ENCODE measurements around the gene ANO9.
"Not testable (repeated sequence)": the region's sequence is repeated elsewhere in the genome, so short reads cannot be mapped to it uniquely, and the experiment has no call there.

ANO9 gene

DNA sequence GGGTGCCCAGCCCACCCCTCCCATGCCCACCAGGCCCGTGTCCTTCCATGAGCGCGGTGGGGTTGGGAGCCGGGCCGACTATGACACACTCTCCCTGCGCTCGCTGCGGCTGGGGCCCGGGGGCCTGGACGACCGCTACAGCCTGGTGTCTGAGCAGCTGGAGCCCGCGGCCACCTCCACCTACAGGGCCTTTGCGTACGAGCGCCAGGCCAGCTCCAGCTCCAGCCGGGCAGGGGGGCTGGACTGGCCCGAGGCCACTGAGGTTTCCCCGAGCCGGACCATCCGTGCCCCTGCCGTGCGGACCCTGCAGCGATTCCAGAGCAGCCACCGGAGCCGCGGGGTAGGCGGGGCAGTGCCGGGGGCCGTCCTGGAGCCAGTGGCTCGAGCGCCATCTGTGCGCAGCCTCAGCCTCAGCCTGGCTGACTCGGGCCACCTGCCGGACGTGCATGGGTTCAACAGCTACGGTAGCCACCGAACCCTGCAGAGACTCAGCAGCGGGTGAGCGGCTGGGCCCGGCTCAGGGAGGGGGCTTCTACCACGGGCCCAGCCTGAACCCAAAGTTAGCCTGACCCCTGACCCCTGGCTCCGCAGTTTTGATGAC lies 44.8 kb downstream of the ANO9 start:
- Mint-ChIP-seq H3K4me3 (no peak overlapping the region), H3K27ac (no peak overlapping the region)

DNA sequence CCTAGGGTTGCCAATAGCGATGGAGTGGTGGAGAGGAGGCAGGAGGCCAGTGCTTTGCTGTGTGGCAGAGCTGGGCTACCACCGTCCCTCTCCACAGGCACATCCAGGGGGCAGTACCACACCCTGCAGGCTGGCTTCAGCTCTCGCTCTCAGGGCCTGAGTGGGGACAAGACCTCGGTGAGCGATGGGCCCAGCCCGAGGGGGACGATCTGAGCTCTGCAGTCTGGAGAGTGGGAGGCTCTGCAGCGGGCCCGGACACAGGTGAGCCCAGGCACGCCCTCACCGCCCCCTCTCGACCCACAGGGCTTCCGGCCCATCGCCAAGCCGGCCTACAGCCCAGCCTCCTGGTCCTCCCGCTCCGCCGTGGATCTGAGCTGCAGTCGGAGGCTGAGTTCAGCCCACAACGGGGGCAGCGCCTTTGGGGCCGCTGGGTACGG lies 45.3 kb downstream of the ANO9 start:
- no peaks in the 10 kb centered on the region for H3K4me1 Mint-ChIP-seq
- no peak overlapping the region for H3K4me3 Mint-ChIP-seq
- no peaks in the 10 kb centered on the region for H3K9me3 Mint-ChIP-seq
- no peaks in the 10 kb centered on the region for H3K36me3 Mint-ChIP-seq
- no peak overlapping the region for H3K27ac Mint-ChIP-seq
- no peaks in the 10 kb centered on the region for H3K27me3 Mint-ChIP-seq

More for the DNA sequence above, 44.8 kb downstream of the ANO9 start:
- no peaks in the 10 kb centered on the region for H3K27me3 Mint-ChIP-seq
- H3K4me1 Mint-ChIP-seq = no peaks in the 10 kb centered on the region
- H3K36me3 Mint-ChIP-seq = no peaks in the 10 kb centered on the region
- no peaks in the 10 kb centered on the region for H3K9me3 Mint-ChIP-seq

DNA sequence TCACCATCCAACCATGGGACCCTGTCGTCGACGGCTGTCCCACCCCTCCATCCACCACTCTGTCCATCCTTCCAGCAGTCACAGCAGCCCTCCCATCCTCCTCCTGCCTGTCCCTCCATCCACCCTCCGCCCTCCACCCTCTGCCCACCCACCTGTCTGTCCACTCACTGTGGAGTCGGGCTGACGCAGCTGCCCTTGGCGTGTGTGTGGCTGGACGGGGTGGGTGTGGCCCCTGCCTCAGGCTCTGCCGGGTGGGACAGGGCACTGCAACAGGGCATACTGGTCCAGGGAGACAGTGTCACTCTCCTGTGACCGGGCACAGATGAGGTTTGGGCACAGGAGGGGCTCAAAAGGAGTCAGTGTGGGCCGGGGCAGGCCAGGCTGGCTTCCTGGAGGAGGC lies 45.9 kb downstream of the ANO9 start:
- no peaks in the 10 kb centered on the region for H3K9me3 Mint-ChIP-seq
- peak overlapping the region; percentile 23 for H3K27ac Mint-ChIP-seq
- H3K27me3 Mint-ChIP-seq = no peaks in the 10 kb centered on the region
- H3K4me3 Mint-ChIP-seq = peak overlapping the region; percentile 11
- H3K36me3 Mint-ChIP-seq = no peaks in the 10 kb centered on the region
- H3K4me1 Mint-ChIP-seq = no peaks in the 10 kb centered on the region

DNA sequence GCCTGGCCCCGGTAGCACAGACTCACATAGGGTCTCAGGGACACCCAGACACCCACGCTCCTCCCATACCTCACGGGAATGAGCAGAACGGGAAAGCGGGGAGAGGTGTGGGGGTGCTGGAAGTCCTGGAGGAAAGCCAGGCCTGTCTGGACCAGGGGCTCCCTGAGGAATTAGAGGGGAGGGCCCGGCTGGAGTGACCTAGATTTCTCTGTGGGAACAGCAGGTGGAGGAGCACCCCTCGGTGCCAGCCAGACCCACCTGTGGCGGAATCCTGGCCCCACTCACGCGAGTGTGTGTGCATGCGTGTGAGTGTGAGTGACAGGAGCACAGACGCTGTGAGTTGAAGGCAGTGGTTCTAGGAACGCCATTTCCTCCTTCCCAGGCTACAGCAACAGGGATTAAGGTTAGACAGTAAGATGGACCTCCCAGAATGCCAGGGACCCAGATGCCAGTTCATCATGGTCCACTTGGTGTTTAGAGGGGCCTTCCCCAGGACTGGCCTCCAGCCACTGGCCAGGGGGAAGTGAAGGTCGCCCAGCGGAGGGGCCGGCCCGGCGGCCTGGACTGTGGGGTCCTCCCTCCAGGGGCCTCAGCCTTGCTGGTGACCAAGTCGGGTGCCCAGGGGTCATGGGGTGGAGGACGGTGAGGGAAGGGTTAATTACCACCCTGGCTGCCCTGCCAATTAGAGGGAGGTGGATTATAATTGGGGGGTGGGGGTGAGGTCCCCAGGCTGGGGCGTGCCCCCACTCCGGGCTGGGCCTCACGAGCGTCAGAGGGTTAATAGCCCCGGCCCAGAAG lies 46.8 kb downstream of the ANO9 start:
- H3K27me3 Mint-ChIP-seq = no peaks in the 10 kb centered on the region

DNA sequence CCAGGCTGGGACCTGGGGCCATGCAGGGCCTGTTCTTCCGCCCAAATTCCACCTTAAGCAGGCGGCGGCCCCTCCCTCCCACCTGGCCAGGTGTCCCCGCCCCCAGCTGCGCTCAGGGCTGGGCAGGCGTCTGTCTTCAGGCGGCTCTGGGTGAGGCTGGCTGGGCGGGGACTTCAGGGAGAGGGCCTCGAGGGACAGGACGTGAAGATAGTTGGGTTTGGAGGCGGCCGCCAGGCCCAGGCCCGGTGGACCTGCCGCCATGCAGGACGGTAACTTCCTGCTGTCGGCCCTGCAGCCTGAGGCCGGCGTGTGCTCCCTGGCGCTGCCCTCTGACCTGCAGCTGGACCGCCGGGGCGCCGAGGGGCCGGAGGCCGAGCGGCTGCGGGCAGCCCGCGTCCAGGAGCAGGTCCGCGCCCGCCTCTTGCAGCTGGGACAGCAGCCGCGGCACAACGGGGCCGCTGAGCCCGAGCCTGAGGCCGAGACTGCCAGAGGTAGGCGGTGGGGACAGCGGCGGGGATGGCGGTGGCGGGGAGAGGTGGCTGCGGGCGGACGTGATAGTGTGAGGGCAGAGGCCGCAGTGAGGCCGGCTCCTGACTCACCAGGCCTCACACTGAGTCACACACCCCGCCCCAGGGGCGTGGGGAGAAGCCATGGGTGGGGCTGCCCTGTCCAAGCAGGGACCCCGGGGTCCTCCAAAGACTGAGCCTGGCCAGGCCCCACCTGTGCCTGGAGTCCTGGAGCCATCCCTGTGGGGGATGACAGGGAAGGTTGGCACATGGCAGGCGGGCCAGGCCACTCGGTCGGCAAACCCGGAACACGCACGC lies 47.6 kb downstream of the ANO9 start, which contains the start of gene PKP3:
Gene PKP3 (plus strand): TSS at position 176 of the 824 bp plus-strand sequence. CDS start 84 bp downstream, at position 260.
- no peak within 1 kb of the TSS for H3K27ac Mint-ChIP-seq
- H3K4me3 Mint-ChIP-seq = no peak within 1 kb of the TSS
- H3K9me3 Mint-ChIP-seq = no peaks in the 10 kb centered on the region
- H3K4me1 Mint-ChIP-seq = no peaks in the 10 kb centered on the region
- no peaks in the 10 kb centered on the region for H3K36me3 Mint-ChIP-seq
- H3K27me3 Mint-ChIP-seq = no peaks in the 10 kb centered on the region

More for the DNA sequence above, 46.8 kb downstream of the ANO9 start:
- Mint-ChIP-seq H3K4me3 (no peak overlapping the region), H3K27ac (no peak overlapping the region), H3K4me1 (no peaks in the 10 kb centered on the region), H3K36me3 (no peaks in the 10 kb centered on the region), H3K9me3 (no peaks in the 10 kb centered on the region)

DNA sequence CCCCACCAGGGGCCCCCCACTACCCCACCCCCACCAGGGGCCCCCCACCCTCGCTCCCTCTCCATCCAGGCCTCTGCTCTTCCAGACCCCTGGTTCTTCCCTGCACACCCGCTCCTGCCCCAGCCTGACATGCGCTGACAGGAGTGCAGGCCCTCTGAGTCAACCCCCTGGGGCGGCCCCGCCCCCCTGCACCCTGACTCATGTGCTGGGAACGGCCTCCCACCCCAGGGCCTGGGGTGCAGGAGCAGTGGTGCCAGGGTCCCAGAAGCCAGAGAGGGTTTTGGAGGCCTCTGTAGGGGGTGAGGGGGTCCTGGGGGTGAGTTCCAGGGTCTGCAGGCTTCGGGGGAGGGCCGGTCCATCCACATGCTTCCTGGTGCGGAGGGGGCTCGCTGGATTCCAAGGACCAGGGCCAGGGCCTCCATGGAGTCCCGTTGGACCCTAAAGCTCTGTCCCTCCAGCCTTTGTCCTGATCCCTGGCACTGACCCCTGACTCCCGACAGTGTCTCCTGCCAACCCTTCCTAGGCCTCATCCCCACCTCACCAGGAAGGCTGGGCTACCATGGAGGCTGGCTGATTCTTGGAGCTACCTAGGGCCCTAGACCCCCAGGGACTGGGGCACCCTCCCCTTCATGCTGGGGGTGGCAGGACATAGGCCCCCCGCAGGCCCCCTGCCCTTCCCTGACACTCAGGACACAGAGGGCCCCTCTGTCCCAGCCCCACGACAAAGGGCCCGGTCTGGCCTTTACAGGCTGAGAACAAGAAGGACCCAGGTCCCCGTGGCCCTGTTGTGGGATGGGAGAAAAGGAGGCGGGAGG lies 48.4 kb downstream of the ANO9 start:
- Mint-ChIP-seq H3K4me1 (no peaks in the 10 kb centered on the region), H3K27me3 (no peaks in the 10 kb centered on the region), H3K27ac (no peak overlapping the region), H3K9me3 (no peaks in the 10 kb centered on the region), H3K36me3 (no peaks in the 10 kb centered on the region), H3K4me3 (no peak overlapping the region)

DNA sequence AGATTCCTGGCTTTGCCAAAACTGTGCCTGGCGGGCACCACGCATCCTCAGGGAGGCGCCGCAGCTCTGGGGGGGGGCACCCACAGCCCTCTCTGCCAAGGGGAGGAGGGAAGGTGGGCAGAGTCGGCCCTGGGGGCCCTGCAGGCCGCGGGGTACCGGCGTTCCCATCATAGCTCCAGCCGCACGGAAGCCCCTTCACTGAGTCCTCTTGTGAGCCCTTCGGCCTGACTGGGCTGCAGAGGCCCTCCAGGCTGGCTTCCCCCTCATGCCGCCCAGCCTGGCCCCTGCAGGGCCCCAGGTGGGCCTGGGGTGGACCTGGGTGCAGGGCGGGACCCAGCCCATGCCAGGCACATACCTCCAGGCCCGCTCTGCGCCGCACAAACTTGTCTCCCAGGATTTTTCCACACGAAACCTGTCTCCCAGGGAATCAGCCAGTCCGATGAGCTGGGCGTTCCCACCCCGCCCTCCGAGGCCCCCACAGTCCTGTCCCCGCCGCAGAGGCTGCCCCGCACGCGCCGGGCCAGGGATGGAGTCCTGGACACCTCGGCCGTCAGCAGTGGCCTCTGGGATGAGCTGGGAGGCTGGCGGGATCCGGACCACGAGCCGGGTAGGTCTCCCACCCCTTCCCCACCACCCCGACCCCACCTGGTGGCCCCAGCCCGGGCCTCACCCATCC lies 49.6 kb downstream of the ANO9 start:
- Mint-ChIP-seq H3K27ac (no peak overlapping the region), H3K27me3 (no peaks in the 10 kb centered on the region), H3K9me3 (no peaks in the 10 kb centered on the region), H3K36me3 (no peaks in the 10 kb centered on the region), H3K4me1 (peaks cover 5% of the 10 kb centered on the region), H3K4me3 (no peak overlapping the region)

DNA sequence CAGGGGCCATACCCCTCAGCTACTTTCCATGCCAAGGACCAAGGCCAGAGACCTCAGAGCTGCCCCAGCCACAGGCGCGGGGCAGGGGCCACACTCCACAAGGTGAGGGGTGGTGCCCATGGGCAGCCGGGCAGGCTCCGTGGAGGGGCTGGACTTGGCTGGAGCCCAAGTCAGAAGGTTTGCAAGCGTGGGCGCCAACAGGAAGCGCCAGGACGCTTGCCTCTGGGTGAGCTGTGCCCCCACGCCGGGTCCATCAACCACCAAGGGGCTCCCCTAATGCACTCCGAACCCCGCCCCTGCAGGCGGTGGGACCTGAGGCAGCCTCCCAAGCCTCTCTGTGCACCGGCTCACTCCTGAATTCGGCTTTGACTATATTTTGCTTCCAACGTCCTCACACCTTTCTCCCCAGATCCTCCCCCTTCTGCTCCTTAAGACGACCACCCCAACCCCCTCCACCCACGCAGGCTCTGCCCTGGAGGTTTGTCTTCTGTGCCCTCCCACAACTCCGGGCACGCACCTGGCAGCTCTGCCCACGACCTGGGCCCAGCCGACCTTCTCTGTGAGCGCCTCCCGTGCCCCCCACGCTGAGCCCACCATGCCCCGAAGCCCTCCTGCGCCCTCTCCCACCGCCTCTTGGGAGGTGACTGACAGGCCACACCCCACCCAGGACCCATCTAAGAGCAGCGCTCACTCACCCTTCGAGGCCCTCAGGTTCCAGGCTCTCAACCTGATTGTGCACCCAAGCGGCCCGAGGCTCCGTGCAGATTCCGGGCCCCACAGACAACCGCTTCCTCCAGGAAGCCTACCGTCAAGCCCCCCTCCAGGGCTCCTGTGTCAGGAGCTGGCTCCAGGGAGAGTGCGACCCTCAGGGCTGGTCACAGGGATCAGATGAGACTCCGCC lies 50.4 kb downstream of the ANO9 start:
- no peaks in the 10 kb centered on the region for H3K9me3 Mint-ChIP-seq
- H3K4me3 Mint-ChIP-seq = no peak overlapping the region
- peaks cover 2% of the 10 kb centered on the region for H3K36me3 Mint-ChIP-seq
- no peaks in the 10 kb centered on the region for H3K27me3 Mint-ChIP-seq
- peaks cover 7% of the 10 kb centered on the region for H3K4me1 Mint-ChIP-seq
- H3K27ac Mint-ChIP-seq = no peak overlapping the region

DNA sequence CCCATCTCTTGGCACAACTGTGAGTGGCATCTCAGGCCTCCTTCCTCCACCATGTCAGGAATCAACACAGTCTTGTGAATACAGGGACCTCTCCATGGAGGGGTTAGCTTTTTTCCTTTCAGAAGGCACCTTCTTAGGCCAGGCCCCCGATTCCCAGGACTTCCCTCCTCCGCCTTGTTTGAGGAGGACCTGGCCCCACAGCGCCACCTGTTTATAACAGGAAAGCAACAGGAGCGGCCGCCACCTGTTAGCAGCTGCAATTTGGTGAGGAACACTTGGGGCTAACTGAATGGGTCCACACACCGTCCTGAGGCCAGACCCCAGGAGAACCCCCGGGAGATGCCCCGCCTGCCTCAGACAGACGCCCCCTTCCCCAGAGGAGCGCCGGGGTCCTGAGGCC lies 51.6 kb downstream of the ANO9 start:
- H3K4me1 Mint-ChIP-seq = peaks cover 7% of the 10 kb centered on the region
- H3K36me3 Mint-ChIP-seq = peaks cover 2% of the 10 kb centered on the region
- no peaks in the 10 kb centered on the region for H3K27me3 Mint-ChIP-seq
- no peak overlapping the region for H3K4me3 Mint-ChIP-seq
- H3K9me3 Mint-ChIP-seq = no peaks in the 10 kb centered on the region
- no peak overlapping the region for H3K27ac Mint-ChIP-seq

DNA sequence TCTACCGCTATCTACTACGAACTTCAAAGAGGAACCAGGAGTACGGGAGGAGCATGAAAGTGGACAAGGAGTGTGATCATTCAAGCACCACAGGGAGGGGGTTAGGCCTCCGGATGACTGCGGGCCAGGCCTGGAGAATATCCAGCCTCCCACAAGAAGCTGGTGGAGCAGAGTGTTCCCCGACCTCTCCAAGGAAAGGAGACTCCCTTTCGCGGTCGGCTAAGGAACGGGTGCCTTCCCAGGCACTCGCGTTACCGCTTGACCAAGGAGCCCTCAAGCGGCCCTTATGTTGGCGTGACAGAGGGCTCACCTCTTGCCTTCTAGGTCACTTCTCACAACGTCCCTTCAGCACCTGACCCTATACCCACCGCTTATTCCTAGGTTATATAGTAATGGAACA lies 52.4 kb downstream of the ANO9 start:
- not testable (repeated sequence) for H3K27ac Mint-ChIP-seq, H3K4me1 Mint-ChIP-seq, H3K4me3 Mint-ChIP-seq, H3K27me3 Mint-ChIP-seq, H3K36me3 Mint-ChIP-seq, H3K9me3 Mint-ChIP-seq

DNA sequence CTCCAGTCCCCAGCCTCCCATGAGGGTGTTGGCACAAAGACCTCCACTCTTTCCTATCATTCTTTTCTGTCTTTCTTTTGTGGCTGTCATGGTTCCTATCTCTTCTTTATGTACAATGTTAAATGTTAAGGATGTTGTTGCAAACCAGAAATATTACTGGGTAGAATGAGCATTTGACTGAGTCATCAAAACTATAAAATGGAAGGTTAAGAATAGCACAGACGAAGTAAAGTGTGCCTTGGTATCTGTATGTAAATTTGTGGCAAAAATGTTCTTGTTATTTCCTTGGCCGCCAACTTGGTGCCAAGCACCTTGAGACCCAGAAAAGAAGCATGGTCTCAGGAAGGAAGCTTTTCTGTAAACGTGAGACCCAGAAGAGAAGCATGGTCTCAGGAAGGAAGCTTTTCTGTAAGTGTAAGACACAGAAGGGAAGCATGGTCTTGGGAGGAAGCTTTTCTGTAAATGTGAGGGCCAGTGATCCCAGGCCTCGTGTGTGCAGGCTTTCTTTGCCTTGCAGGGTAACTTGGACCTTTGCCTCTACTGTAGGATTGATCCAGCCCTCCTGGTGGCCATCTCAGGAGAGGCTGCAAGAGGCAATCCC lies 54.5 kb downstream of the ANO9 start:
- Mint-ChIP-seq H3K4me3 (no peak overlapping the region), H3K9me3 (no peaks in the 10 kb centered on the region), H3K4me1 (peaks cover 7% of the 10 kb centered on the region), H3K27me3 (no peaks in the 10 kb centered on the region), H3K27ac (no peak overlapping the region), H3K36me3 (peaks cover 2% of the 10 kb centered on the region)

DNA sequence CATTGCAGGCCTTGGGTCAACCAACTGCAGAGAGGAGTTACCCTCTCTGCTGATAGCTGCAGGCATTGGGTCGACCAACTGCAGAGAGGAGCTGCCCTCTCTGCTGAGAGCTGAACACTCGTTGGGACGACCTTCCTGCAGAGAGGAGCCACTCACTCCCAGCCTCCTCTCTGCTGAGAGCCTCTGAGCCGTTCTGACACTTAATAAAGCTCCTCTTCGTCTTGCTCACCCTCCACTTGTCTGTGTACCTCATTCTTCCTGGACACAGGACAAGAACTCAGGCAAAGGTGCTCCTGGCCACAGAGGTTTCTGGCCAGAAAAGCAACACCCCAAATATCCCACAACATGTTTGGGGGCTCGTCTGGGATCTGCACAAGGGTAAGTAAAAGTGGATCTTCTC lies 55.3 kb downstream of the ANO9 start:
- Mint-ChIP-seq H3K4me1 (peaks cover 11% of the 10 kb centered on the region), H3K27ac (no peak overlapping the region)

DNA sequence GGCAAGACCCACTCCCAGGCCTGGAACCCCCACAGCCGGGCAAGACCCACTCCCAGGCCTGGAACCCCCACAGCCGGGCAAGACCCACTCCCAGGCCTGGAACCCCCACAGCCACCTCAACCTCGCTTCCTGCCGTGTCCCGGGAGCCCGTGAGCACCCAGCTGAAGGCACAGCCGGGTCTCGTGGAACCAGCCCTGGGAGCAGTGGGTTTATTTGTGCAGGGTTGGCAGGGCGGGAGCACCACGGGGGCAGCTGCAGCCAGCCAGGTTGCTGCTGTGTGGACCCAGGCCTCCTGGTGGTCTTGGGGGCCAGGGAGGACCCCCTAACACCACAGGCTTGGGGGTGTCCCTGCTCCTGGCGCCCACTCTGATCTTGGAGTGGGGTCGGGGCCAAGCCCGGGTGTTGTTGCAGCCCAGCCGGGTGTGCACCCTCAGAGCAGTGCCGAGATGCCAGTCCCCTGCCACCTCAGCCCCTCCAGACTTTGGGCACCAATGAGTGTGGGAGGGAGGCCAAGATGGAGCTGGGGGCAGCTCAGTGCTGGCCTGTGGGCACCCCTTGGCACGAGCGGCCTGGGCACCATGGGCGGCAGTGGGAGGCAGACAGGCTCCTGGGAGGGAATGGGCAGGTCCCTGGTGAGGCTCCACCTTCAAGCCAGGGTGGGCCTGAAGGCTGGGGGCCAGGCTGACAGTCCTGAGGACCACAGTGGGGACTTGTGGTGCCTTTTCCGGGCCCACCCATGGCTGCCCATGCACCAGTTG lies 56.0 kb downstream of the ANO9 start:
- Mint-ChIP-seq H3K4me1 (peaks cover 11% of the 10 kb centered on the region), H3K9me3 (no peaks in the 10 kb centered on the region), H3K27ac (no peak overlapping the region), H3K4me3 (no peak overlapping the region), H3K27me3 (peaks cover 3% of the 10 kb centered on the region), H3K36me3 (peaks cover 2% of the 10 kb centered on the region)

More for the DNA sequence above, 55.3 kb downstream of the ANO9 start:
- Mint-ChIP-seq H3K36me3 (peaks cover 2% of the 10 kb centered on the region), H3K4me3 (no peak overlapping the region), H3K27me3 (peaks cover 3% of the 10 kb centered on the region), H3K9me3 (no peaks in the 10 kb centered on the region)

Measured in activated naive CD4-positive, alpha-beta T cell treated with anti-CD3 and anti-CD28 coated beads, Interleukin-2, amount 50 U/mL, for 24 hours (primary cell).